WERI-Rb-1 (cell line): Measurements from ENCODE around the gene ING5.

Source experiments
- DNase-seq: peaks from one replicate; pipeline ENCODE4 v3.0.0-alpha.2; 2020
- H3K27ac ChIP-seq: fragments of 250-450 bp; sonication (Bioruptor Pico); 2 replicates; pipeline ENCODE4 v1.5.1; 2020; ENCODE audit warnings: mild to moderate bottlenecking, moderate library complexity
- H3K27me3 ChIP-seq: fragments of 250-450 bp; sonication (Bioruptor Pico); 2 replicates; pipeline ENCODE4 v1.5.1; 2021; ENCODE audit warnings: mild to moderate bottlenecking, low read depth, moderate library complexity; ENCODE audit not compliant: insufficient read depth, severe bottlenecking
- H3K36me3 ChIP-seq: fragments of 250-450 bp; sonication (Bioruptor Pico); 2 replicates; pipeline ENCODE4 v1.5.1; 2020; ENCODE audit warnings: mild to moderate bottlenecking, moderate library complexity
- H3K4me3 ChIP-seq: 2 replicates; pipeline ENCODE4 v1.5.1; 2011; ENCODE audit warnings: low read depth, mild to moderate bottlenecking, control low read depth, low read length
- H3K9me3 ChIP-seq: fragments of 250-450 bp; sonication (Bioruptor Pico); 2 replicates; pipeline ENCODE4 v1.5.1; 2021; ENCODE audit warnings: mild to moderate bottlenecking, moderate library complexity; ENCODE audit not compliant: severe bottlenecking
- TF ChIP-seq, protein P1 (sequence below): IDR thresholded peaks from 2 replicates; pipeline ENCODE4 v1.5.1; 2011; ENCODE audit warnings: low read depth, mild to moderate bottlenecking, control low read depth, inconsistent platforms, low read length

Gene ING5

GRCh38 chr2:241773511-241774418 lies 71.9 kb downstream of the ING5 start:
- Histone ChIP-seq H3K27ac (no peak overlapping the region), H3K27me3 (no peaks in the 10 kb centered on the region), H3K9me3 (no peaks in the 10 kb centered on the region), H3K4me3 (no peak overlapping the region), H3K36me3 (no peaks in the 10 kb centered on the region)
- DNase-seq: peak; percentile 9
- TF ChIP-seq, protein P1, sequence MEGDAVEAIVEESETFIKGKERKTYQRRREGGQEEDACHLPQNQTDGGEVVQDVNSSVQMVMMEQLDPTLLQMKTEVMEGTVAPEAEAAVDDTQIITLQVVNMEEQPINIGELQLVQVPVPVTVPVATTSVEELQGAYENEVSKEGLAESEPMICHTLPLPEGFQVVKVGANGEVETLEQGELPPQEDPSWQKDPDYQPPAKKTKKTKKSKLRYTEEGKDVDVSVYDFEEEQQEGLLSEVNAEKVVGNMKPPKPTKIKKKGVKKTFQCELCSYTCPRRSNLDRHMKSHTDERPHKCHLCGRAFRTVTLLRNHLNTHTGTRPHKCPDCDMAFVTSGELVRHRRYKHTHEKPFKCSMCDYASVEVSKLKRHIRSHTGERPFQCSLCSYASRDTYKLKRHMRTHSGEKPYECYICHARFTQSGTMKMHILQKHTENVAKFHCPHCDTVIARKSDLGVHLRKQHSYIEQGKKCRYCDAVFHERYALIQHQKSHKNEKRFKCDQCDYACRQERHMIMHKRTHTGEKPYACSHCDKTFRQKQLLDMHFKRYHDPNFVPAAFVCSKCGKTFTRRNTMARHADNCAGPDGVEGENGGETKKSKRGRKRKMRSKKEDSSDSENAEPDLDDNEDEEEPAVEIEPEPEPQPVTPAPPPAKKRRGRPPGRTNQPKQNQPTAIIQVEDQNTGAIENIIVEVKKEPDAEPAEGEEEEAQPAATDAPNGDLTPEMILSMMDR: no peak

DNA sequence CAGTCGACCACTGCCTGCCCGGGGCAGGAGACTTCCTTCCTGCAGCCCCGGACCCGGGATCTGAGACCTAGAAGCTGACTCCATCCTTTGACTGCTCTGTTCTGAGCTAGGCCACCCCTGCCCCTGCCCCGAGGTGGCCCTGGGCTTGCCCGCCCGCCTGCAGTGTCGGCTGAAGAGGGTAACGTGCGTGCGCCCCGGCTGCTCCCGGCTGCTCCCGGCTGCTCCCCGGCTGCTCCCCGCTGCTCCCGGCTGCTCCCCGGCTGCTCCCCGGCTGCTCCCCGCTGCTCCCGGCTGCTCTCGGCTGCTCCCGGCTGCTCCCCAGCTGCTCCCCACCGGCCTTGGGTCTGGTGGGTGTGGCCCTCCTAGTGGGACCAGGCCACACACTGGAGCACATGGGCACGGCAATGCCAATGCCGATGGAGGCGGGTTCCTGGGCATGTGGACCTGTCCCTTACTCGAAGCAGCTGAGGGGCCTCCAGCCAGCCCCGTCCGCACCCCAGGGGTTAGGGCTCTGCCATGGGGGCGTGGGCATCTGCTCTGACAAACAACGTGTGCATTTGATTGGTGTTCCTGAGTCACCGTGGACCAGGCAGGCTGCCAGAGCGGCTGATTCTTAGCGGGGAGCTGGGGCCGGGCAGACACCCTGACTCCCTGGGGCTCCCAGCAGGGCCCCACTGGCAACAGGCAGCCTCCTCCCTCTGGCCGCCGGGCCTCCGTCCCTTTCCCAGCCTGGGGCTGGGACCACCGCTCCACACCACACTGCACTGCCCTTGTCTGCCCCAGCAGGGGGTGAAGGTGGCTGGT lies 72.8 kb downstream of the ING5 start:
- Histone ChIP-seq H3K27ac (no peak overlapping the region), H3K27me3 (no peaks in the 10 kb centered on the region), H3K4me3 (no peak overlapping the region), H3K9me3 (no peaks in the 10 kb centered on the region), H3K36me3 (no peaks in the 10 kb centered on the region)
- TF ChIP-seq, protein P1: no peak
- DNase-seq: peak; percentile 5

DNA sequence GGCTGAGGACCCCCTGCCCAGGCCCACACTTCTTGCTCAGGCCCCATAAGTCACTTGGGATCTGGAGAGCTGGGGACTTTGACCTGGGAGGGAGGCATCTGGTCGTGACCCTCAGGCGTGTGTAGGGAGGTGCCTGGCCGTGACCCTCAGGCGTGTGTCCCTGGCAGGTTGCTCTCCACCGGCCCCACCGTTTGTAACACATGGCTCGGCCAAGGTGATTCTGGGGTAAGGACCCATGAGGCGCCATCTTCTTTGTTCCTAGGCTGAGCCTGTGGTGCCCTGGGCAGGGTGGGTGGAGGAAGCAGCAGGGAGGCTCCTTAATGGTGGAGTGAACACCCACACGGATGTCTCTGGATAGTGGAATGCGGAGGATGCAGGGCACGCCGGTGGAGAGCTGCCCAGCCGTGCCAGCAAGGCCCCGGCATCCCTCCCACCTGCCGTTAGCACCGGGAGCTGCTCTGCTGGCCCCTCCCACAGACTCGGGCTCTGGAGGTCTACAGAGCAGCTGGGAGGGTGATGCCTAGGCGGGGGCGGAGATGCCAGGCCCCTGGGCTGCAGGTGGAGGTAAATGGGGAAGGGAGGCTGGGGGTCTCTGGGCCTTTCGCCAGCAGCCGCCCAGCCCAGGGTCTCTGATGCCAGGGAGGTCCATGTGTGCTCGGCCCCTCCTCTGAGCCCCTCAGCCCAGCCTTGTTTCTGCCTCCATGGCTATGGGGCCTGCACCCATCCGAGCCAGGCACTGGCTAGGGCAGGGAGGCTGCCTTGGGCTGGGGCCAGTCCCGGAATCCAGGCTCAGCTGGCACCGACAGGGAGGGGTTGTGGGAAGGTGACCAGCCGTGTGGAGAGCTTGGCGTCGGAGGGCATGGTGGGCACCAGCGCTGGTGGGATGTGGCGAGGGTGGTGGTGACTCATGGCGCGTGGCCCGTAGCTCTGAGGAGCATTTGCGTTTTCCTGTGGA lies 73.7 kb downstream of the ING5 start:
- Histone ChIP-seq H3K27ac (no peak overlapping the region), H3K4me3 (no peak overlapping the region), H3K36me3 (no peaks in the 10 kb centered on the region), H3K9me3 (no peaks in the 10 kb centered on the region), H3K27me3 (no peaks in the 10 kb centered on the region)
- TF ChIP-seq, protein P1: no peak
- DNase-seq: peak; percentile 6

- Histone ChIP-seq H3K4me3 (no peak within 1 kb of the TSS), H3K9me3 (peaks cover 4% of the 10 kb centered on the region), H3K27me3 (no peaks in the 10 kb centered on the region), H3K27ac (no peak within 1 kb of the TSS), H3K36me3 (no peaks in the 10 kb centered on the region)
- TF ChIP-seq, protein P1: no peak
- DNase-seq: no peak
These were observed 74.7 kb downstream of the ING5 start, which contains the start of gene GAL3ST2 for GRCh38 chr2:241776336-241777169. Gene GAL3ST2 (plus strand): TSS chr2:241776822. CDS start chr2:241776956, 134 bp downstream.
